HG02870 (cell line): Measurements from ENCODE around the gene ALG9.

ENCODE experiments used
- ATAC-seq: cut with Tn5 transposase; IDR thresholded peaks from one replicate; pipeline ENCODE4 v1.9.1; 2021; ENCODE audit warnings: mild to moderate bottlenecking, moderate library complexity; ENCODE audit not compliant: unreplicated experiment

Gene ALG9

GRCh38 chr11:111882202-111882601, 10.8 kb upstream of the ALG9 start:
- ATAC-seq = no peak

GRCh38 chr11:111879637-111879960, 8.2 kb upstream of the ALG9 start:
- ATAC-seq = no peak

- peak; percentile 85 for ATAC-seq
Observed at GRCh38 chr11:111878849-111879636, 7.7 kb upstream of the ALG9 start, which contains the start of the genes CFAP68 and FDXACB1. Gene CFAP68 (plus strand): TSS chr11:111879541. CDS start chr11:111879561, 20 bp downstream. Gene FDXACB1 (minus strand): TSS chr11:111879165. CDS start chr11:111879132, 33 bp downstream.

- peak; percentile 6 for ATAC-seq
Observed at GRCh38 chr11:111878385-111878848, 7.0 kb upstream of the ALG9 start.

GRCh38 chr11:111871693-111872161, 346 bp upstream of the ALG9 start:
- no peak for ATAC-seq

GRCh38 chr11:111870522-111870885, 877 bp downstream of the ALG9 start:
- ATAC-seq = peak; percentile 13

- ATAC-seq = no peak
Observed at GRCh38 chr11:111870113-111870512, 1.3 kb downstream of the ALG9 start.

- no peak for ATAC-seq
Observed at GRCh38 chr11:111860257-111860656, 11.1 kb downstream of the ALG9 start.

- ATAC-seq = no peak
Observed at GRCh38 chr11:111855506-111855905, 15.9 kb downstream of the ALG9 start.

GRCh38 chr11:111852103-111852502, 19.3 kb downstream of the ALG9 start:
- no peak for ATAC-seq

GRCh38 chr11:111851636-111852035, 19.7 kb downstream of the ALG9 start:
- no peak for ATAC-seq

- no peak for ATAC-seq
Observed at GRCh38 chr11:111851067-111851466, 20.3 kb downstream of the ALG9 start.

- ATAC-seq = no peak
Observed at GRCh38 chr11:111849631-111850030, 21.8 kb downstream of the ALG9 start.

- no peak for ATAC-seq
Observed at GRCh38 chr11:111846636-111847035, 24.7 kb downstream of the ALG9 start.

- no peak for ATAC-seq
Observed at GRCh38 chr11:111846063-111846462, 25.3 kb downstream of the ALG9 start.

- no peak for ATAC-seq
Observed at GRCh38 chr11:111845276-111846028, 25.9 kb downstream of the ALG9 start.

GRCh38 chr11:111843661-111844060, 27.7 kb downstream of the ALG9 start:
- no peak for ATAC-seq

GRCh38 chr11:111841370-111842053, 29.9 kb downstream of the ALG9 start:
- peak; percentile 50 for ATAC-seq

- ATAC-seq = no peak
Observed at GRCh38 chr11:111840143-111840542, 31.2 kb downstream of the ALG9 start.

GRCh38 chr11:111838054-111838453, 33.3 kb downstream of the ALG9 start:
- ATAC-seq = no peak

GRCh38 chr11:111837366-111837891, 34.0 kb downstream of the ALG9 start:
- no peak for ATAC-seq
